Fibroblast of skin of right quadriceps (primary cell): ENCODE results near the gene HSPA13.
A peak's percentile ranks its signal among the peaks of the same experiment; 100 is the strongest.
"Not testable (repeated sequence)": the region's sequence is repeated elsewhere in the genome, so short reads cannot be mapped to it uniquely, and the experiment has no call there.

ENCODE experiments used
- DNase-seq: peaks from one replicate; pipeline ENCODE4 v3.0.0-alpha.2; 2013

Gene HSPA13, protein sequence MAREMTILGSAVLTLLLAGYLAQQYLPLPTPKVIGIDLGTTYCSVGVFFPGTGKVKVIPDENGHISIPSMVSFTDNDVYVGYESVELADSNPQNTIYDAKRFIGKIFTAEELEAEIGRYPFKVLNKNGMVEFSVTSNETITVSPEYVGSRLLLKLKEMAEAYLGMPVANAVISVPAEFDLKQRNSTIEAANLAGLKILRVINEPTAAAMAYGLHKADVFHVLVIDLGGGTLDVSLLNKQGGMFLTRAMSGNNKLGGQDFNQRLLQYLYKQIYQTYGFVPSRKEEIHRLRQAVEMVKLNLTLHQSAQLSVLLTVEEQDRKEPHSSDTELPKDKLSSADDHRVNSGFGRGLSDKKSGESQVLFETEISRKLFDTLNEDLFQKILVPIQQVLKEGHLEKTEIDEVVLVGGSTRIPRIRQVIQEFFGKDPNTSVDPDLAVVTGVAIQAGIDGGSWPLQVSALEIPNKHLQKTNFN

DNA sequence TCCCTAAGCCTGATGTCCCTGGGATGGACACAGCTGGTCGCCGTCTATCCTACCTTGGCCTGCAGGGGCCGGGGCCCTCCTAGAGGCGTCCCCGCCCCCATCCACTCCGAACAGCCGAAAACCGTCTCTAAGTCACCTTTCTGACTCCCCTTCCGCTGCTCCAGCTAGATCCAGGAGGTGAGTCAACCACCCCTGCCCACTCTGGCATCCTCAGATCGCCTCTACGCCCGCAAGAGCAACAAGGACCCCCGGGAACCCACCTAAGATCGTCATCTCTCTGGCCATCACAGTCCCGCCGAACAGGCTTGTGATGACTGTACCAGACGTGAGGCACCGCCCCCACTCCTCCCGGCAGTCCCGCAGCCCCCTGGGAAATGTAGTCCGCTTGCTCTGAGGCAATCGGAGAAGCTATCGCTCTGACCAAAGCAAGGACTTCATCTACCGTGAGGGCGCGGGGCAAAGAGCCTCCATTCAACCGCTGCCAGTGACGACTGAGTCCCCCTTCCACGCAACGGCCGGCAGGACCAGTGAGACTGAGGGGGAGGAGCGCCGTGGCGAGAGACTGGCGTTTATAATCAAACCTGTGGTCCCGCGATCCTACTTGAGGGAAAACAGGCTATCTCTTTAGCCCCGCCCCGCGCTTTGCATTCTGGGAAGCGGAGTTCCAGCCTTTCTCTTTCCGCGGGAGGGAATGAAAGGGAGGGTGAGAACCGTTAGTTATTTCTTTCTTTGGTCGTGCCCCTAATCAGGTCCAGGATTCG lies at the start of gene HSPA13:
HSPA13 (minus strand) TSS at position 312 of the 761 bp plus-strand sequence; CDS start at position 285, 27 bp downstream.
- peak; percentile 100 for DNase-seq

DNA sequence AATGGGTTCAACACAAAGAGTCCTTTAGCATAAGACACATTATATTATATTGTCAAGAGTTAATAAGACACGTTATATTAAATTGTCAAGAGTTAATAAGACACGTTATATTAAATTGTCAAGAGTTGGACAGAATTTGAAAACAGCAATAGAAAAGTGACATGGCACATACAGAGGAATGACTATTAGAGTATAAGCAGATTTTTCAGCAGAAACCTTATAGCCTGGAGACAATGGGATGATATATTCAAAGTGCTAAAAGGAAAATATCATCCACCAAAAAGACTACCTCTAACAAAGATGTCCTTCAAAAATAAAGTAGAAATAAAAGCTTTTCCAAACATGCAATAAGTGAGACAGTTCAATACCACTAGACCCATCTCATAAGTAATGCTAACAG lies 36.0 kb upstream of the HSPA13 start:
- no peak for DNase-seq

DNA sequence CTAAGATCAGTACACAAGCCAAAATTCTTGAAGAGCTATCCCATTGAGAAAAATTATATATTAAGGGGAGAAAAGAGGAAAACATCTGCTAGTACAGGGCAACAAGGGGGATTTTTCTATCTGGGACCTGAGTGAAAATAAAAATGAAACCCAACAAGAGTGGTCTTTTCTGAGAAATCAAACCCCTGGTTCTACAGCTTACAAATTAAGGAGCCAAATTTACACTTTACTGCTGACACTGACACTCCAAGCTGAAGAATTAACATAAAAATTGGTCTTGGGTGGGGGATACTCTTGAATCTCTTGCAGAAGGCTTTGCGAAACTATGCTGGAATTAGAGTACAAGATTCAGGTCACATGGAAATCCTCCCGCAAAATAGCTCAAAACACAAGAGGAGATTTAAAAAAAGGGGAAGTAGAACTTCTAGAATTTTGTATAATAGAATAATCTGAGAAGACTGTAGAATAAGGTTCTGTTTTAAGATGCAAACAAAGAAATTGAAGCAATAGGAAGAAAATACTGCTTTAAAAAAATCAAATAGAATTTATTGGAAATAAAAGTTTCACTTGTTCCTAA lies 32.1 kb upstream of the HSPA13 start:
- DNase-seq = no peak

DNA sequence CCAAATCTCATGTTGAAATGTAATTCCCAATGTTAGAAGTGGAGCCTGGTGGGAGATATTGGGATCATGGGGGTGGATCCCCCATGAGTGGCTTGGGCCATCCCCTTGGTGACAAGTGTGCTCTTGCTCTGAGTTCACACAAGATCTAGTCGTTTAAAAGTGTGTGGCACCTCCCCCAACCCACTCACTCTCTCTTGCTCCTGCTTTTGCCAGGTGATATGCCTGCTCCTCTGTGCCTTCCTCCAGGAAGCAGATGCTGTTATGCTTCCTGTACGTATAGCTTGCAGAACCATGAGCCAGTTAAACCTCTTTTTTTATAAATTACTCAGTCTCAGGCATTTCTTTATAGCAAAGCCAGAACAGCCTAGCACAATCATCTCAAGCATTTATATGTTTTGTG lies 23.0 kb upstream of the HSPA13 start:
- no peak for DNase-seq

DNA sequence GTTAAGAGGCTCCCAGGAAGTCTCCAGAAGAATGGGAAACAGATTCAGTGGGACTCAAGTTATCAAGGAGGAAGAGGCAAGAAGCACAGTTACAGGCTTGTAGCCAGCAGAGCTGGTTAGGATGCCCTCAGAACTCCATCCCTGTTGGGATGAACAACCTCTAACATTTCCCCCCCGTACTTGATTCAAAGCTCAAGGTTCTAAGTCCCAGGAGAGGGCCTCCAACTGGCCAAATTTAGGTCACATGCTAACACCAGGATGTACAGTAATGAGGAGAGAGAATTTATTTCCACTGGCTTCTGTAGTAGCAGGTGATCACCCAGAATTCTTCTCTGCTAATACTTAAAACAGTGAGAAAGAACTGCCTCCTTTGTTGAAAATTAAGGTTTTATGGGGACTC lies 22.3 kb upstream of the HSPA13 start:
- no peak for DNase-seq

DNA sequence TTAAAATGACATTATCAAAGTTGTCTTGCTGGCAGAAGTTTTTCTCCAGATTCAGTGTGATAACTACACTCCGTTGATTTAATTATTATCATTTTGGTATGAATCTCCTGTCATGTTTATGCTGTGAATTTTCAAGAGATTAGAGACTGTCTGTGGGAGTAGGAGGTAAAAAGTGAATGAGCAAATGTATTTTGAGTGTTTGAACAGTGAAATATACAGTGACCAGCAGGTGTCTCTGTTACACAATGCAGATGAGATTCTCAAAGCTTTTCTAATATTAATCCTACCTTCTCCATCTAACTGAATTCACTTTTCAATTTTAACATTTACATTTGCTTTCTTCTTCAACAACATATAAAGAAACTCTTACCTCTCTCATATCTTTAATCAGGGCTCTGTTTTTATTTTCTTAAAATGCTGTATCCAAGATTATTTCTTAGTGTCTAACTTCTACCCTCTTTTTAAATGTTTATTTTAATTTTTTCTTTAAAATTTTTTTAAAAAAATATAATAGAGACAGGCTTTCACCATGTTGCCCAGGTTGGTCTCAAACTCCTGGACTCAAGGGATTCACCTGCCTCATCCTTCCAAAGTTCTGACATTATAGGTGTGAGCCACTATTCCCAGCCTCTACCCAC lies 20.9 kb upstream of the HSPA13 start:
- peak; percentile 21 for DNase-seq

DNA sequence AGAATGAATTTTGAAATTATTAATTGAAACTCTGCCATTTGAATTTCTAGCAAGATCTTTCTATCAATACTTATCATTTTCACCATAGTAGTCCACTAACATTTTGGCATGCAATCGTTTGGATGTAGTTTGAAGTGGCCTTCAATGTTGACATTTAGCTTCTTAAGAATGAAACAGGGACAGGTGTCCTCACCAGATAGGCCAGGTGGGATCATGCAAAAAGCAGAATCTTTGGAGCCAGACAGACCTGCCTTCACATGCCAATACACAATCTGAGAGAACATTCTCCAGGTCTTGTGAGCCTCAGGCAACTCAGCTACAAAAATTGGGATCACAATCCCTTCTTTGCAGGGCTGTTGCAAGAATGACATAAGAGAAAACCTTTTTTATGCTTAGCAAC lies 18.3 kb upstream of the HSPA13 start:
- no peak for DNase-seq

DNA sequence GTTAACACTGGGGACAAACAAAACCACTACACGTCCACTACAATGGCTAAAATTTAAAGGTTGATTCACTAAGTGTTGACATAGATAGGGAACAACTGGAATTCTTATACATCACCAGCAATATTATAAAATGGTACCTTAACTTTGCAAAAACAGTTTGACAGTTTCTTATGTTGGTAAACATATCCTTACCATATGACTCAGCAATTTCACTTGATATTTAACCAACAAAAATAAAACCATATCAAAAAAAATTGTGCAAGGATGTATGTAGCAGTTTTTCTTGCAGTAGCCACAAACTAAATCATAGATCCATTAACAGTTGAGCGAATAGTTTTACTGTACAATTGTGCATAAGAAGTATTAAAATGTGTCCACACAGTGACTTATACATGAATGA lies 5.3 kb upstream of the HSPA13 start:
- DNase-seq = no peak

DNA sequence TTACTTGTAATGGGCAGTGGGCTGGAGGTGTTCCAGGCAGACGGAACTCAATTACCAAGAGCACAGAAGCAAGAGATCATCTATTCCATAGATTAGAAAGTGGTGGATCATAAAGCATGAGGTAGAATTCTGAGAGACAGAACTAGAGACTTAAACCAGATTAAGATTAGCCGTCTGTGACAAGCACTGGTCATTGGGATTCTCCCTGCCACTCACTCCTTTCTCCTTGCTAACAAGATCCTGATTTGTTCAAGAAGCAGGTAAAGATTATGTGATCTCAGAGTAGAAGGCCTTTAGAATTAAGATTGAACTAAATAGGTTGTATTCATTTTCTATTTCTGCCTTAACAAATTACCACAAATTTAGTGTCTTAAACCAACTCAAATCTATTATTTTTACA lies 1.5 kb upstream of the HSPA13 start:
- no peak for DNase-seq

DNA sequence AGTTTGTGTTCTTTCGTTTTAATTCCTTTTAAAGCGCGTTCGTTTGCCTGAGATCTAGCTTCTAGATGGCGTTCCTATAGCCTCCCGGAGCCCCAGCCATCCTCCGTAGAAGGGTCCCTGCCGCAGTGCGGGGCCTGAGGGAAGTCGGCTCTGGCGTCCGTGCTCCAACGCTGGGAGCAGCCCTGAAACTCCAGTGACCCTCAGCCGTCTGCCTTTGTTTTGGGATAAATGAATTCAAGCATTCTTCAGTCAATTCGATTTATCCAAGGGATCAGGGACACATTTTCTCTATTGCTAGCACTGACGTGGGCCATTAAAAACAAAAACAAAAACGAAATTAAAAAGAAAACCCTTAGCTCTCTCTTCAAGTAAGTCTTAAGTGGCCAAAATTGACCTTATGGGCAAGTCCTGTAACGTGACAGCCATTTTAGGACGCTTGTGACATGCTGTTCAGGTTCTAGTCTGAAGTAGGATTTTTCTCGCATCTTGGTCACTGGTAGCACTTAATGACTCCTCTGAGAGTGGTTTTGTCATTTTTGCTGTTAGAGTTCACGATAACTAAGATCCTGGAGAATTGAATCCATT lies 742 bp upstream of the HSPA13 start:
- DNase-seq = no peak

DNA sequence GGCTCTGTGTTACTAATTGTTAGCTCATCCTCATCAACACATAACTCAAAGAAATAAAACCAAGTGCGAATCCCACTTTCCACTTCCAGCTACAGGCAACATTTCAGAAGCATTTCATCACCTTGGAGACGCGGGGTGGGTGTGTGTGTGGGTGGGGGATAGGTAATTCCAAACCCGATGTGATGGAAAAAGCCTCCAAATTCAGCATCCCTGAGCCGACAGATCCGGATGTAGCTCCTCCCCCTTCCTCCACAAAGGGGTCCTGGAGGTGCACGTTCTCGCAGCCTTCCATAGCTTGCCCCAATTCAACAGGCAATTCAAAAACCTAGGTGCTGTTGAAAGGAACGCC lies 486 bp downstream of the HSPA13 start:
- DNase-seq = peak; percentile 37

DNA sequence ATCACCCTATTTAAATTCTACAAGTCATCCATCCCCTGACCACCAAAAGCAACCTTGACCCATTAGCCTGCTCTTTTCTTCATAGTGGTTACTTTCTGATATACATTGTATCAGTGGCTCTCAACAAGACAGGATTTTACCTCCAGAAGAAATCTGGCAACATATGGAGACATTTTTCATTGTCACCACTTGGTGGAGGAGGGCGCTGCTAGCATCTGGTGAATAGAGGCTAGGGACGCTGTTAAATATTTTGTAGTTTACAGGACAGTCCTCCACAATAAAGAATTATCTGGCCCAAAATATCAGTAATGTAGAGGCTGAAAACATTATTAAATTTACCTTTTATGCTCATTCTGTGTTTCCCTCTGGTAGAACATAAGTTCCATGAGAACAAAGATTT lies 6.1 kb downstream of the HSPA13 start:
- no peak for DNase-seq

DNA sequence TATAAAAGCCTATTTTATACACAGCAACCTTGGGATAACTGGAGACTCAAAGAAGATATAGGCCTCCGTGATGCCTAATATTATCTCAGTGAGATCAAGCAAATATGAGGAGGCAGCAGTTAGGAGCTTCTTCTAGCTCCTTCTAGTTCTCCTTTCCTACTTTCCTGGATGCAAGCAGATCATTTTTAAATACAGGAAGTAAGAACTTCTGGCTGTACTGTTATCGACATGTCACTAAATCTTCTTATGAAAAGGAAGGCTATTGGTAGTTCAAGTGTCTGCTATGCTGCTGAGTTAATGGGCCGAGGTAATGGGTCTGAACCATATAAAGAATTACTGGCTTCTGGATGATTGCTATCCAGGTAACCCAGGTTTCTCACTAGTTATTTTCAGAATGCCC lies 15.9 kb downstream of the HSPA13 start:
- no peak for DNase-seq

DNA sequence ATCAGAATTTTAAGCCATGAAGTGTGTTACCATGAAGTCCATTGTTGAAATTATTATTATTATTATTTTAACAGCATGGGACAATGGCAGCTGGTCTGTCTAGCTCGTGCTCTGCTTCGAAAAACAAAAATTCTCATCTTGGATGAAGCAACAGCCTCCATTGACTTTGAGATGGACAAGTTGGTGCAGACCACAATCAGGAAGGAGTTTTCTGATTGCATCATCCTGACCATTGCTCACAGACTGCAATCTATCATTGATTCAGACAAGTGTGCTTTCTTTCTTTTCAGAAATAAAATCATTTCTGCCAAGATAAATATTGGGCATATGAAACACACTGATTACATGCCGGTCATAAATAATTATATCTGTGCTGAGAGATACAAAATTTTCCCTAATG lies 21.0 kb downstream of the HSPA13 start:
- peak; percentile 4 for DNase-seq

DNA sequence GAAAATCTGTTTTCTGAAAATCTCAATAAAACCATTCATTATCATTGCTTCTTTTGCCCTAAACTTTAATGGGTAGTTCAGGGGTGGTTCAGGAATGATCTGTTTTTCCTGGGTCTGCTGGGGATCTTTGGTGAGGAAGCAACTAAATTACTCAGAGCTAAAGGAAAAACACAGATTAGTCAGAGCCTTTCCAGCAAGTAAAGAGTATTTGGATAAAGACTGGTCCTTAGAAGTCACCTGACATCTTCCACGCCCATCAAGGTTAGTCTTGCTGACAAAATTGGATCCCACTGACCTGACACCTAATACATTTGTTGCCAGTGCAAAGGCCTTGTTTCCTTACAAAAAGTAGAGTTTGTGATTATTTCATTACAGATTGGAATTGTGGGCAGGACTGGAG lies 24.2 kb downstream of the HSPA13 start:
- DNase-seq = no peak

DNA sequence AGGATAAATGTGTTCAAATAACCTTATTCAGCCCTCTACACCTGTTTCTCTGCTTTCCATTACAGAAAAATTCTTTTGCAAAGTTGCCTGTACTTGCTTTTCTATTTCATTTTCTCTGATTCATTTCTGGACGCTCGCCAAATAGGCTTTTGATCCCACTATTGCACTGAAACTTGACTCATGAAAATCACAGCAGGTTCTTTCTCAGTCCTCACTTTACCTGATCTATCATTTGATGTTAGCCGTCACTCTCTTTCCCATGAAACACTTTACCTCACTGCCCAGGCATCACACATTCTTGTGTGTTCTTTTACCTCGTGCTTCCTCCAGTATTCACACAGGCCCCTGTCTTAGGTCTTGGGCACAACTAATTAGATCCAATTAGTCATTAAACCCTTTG lies 26.2 kb downstream of the HSPA13 start:
- DNase-seq = peak; percentile 9

DNA sequence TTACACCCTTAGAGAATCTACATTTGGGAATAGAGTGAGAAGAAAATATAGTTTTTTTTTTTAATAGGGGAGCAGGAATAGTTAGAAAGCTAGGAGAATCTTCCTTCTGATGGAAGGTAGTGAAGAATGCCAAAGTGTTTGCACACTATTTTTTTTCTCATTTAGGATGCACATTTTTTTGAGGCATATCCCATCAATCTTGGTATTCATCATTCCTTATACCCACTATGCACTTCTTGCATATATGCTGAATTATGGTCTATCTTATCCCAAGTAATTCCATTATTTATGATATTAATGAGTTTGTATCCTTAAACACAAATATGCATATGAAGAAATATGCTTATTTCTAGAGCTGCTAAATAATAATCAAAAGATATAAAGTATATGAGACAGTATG lies 28.4 kb downstream of the HSPA13 start:
- no peak for DNase-seq

DNA sequence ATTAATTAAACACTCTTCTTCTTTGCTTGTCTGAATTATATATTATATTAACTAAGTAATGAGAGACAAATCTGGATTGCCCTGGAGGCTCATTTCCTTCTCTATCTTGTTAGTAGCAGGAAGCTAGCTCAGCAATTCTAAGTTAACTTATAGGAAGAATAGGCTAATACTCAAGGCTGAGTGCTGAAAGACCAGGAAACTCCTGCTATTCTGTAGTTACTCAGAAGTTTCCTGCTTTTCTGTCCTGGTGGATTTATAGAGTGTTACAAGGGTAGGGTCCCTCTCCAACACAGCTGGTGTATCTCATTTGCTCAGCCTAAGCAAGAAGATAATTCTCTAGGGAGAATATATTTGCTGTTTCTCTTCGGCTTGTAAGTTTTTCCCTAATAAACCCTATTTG lies 29.2 kb downstream of the HSPA13 start:
- DNase-seq = no peak

DNA sequence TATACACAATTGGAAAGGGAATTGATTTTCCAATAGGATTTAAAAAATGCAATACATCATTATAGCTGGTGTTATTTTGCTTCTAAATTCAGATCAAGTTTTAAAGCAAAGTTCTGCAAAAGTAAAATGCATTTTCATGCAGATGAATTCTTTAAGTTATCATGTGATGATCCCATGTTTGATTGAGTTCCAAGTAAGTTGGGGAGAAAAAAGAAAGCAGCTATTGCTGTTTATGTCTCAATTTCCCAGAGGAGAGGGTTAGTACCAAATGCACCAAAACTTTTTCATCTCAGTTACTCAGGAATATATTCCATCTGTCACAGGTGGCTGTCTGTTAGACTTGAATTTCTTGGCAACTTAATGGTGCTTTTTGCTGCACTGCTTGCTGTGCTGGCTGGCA lies 29.7 kb downstream of the HSPA13 start:
- no peak for DNase-seq

DNA sequence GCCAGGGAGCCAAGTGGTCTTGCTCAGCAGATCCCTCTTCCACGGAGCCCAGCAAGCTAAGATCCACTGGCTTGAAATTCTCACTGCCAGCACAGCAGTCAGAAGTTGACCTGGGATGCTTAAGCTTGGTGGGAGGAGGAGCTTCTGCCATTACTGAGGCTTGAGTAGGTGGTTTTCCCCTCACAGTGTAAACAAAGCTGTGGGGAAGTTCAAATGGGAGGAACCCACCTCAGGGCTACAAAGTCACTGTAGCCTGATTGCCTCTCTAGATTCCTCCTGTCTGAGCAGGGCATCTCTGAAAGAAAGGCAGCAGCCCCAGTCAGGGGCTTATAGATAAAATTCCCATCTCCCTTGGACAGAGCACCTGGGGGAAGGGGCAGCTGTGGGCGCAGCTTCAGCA lies 55.6 kb downstream of the HSPA13 start:
- not testable (repeated sequence) for DNase-seq

DNA sequence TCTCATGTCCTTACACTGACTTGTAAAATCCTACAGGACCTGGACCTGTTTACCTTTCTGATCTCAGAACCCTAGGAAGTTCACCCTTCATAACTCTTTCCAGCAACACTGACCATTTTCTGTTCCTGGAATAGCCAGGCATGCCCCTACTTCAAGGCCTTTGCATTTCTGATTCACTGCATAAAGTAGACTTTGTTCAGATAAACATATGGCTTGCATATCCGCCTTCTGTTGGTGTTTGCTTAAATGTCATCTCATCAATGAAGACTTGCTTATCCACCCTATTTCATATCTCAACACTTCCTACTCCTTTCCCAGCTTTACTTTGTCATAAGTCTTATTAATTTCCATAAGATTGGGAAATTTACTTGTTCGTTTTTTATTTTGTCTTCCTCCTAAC lies 57.4 kb downstream of the HSPA13 start:
- DNase-seq = no peak
